Keratinocyte (primary cell): Measurements from ENCODE around the gene CTNNA2.

Experiments used
- EZH2 ChIP-seq: IDR thresholded peaks from one replicate; pipeline ENCODE4 v1.6.1; 2012; ENCODE audit warnings: inconsistent platforms, mild to moderate bottlenecking, low read length, moderate library complexity
- TF ChIP-seq, protein P1 (sequence below), 3 experiments: IDR thresholded peaks in 1 of 3; conservative IDR thresholded peaks in 1 of 3; optimal IDR thresholded peaks in 1 of 3; 2 replicates in 2 of 3; 3 replicates in 1 of 3; pipeline versions ENCODE3 to v1.5.1; 2011; ENCODE audit warnings: low read length in 3 of 3, mild to moderate bottlenecking in 3 of 3, moderate library complexity in 2 of 3, control low read depth in 1 of 3, inconsistent platforms in 1 of 3; ENCODE audit not compliant: insufficient read depth in 2 of 3; ENCODE audit errors: extremely low read depth in 1 of 3

DNA sequence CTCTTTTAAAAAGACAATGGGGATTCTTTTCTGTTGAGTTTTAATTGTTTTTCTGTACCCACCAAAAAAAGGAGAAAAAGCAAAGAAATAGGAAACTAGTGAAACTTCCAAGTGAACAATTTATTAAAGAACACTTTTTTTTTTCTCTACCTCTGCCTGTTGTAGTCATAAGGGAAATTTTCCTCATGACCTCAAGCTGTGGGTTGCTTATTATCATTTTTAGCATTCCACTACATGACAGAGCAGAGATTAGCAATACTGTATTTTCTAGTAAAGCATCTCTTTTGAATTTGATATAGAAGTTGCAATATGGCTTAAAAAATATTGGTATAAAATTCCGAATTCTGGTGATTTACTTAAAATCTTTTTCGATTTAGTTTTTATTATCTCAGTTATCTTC lies 879.6 kb downstream of the CTNNA2 start:
- TF ChIP-seq, protein P1, sequence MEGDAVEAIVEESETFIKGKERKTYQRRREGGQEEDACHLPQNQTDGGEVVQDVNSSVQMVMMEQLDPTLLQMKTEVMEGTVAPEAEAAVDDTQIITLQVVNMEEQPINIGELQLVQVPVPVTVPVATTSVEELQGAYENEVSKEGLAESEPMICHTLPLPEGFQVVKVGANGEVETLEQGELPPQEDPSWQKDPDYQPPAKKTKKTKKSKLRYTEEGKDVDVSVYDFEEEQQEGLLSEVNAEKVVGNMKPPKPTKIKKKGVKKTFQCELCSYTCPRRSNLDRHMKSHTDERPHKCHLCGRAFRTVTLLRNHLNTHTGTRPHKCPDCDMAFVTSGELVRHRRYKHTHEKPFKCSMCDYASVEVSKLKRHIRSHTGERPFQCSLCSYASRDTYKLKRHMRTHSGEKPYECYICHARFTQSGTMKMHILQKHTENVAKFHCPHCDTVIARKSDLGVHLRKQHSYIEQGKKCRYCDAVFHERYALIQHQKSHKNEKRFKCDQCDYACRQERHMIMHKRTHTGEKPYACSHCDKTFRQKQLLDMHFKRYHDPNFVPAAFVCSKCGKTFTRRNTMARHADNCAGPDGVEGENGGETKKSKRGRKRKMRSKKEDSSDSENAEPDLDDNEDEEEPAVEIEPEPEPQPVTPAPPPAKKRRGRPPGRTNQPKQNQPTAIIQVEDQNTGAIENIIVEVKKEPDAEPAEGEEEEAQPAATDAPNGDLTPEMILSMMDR (optimal IDR thresholded peaks at IDR 0.05 in 1 of 3, IDR thresholded peaks at IDR 0.05 in 1 of 3, conservative IDR thresholded peaks at IDR 0.05 in 1 of 3; ENCODE audit: extremely low read depth in 1 of 3, insufficient read depth in 2 of 3, low read length in 3 of 3): no peak
- TF ChIP-seq EZH2: no peak
